AG09309 (cell line): ENCODE data around the gene TET3.

ENCODE experiments used
- DNase-seq: peaks from one replicate; pipeline ENCODE4 v3.0.0-alpha.2; 2010; ENCODE audit warnings: low read depth
- H3K4me3 ChIP-seq: 2 replicates; pipeline ENCODE4 v1.5.1; 2011; ENCODE audit warnings: mild to moderate bottlenecking, low read depth, low read length, moderate library complexity; ENCODE audit not compliant: control insufficient read depth
- CTCF ChIP-seq: IDR thresholded peaks from 2 replicates; pipeline ENCODE4 v1.5.1; 2011; ENCODE audit warnings: mild to moderate bottlenecking, low read depth, low read length, inconsistent platforms; ENCODE audit not compliant: insufficient read depth, control insufficient read depth; ENCODE audit errors: missing control alignments

The TET3 gene

GRCh38 chr2:74027496-74027895 is 42.8 kb downstream of the TET3 start:
- DNase-seq, result no peak
- no peak for TF ChIP-seq CTCF

GRCh38 chr2:74028290-74028689 is 43.6 kb downstream of the TET3 start:
- H3K4me3 ChIP-seq, result no peak overlapping the region
- DNase-seq, result no peak
- TF ChIP-seq CTCF, result no peak

More at GRCh38 chr2:74027496-74027895, 42.8 kb downstream of the TET3 start:
- no peak overlapping the region for H3K4me3 ChIP-seq

GRCh38 chr2:74028741-74029140 is 44.0 kb downstream of the TET3 start:
- TF ChIP-seq CTCF, result no peak
- no peak overlapping the region for H3K4me3 ChIP-seq
- no peak for DNase-seq

- no peak for TF ChIP-seq CTCF
- H3K4me3 ChIP-seq, result no peak overlapping the region
- DNase-seq, result no peak
Observed at GRCh38 chr2:74029714-74030397, 45.1 kb downstream of the TET3 start.

GRCh38 chr2:74031221-74031620 is 46.5 kb downstream of the TET3 start:
- H3K4me3 ChIP-seq, result no peak overlapping the region
- DNase-seq, result no peak
- no peak for TF ChIP-seq CTCF

DNA sequence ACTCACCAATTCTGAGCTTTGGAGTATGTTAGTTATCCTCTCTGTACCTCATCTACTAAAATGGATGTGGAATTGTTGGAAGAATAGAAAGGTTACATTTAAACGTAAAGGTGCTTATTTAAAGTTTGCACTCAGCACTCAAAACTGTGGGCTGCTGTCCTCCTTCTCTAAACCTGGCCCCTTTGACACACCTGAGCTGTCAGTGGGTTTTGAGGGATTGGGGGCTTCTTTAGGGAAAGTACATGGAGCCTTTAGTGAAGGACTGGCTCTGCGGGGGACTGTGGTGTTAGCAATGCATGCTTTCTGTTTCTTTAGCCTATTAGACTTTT is 47.2 kb downstream of the TET3 start:
- no peak for DNase-seq
- TF ChIP-seq CTCF, result no peak
- H3K4me3 ChIP-seq, result no peak overlapping the region

DNA sequence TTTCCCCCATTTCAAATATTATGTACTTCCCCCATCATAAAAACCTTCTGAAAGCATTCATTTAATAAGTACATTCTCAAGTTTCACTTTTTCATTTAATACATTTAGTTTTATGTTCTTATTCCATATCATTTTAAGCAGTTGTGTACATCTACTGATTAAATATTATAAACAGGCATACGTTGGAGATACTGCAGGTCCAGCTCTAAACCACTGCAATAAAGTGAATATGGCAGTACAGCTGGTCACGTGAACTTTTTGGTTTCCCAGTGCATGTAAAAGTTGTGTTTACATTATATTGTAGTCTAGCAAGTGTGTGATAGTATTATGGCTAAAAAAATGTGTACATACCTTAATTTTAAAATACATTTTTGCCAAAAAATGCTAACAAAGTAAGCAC is 48.7 kb downstream of the TET3 start:
- DNase-seq, result no peak
- no peak overlapping the region for H3K4me3 ChIP-seq
- no peak for TF ChIP-seq CTCF
